Peyer's patch (tissue), 4 donors: ENCODE results near the gene HPS1. TPM values are rescaled to one million over a fixed set of nuclear protein-coding genes. Genes with fewer than 3 reads are reported as not detected.

Experiments
- DNase-seq, 3 donors: peaks; one replicate each; pipeline ENCODE4 v3.0.0-alpha.2; 2017 to 2019
- H3K27ac ChIP-seq, 4 donors: fragments of 200-600 bp; sonication (generic); one replicate each; pipeline ENCODE4 v1.5.1; 2016 to 2019
- H3K27me3 ChIP-seq, 2 donors: fragments of 200-600 bp; sonication (generic); one replicate each; pipeline ENCODE4 v1.5.1; 2019
- H3K36me3 ChIP-seq, 3 donors: fragments of 200-600 bp; sonication (generic); one replicate each; pipeline ENCODE4 v1.5.1; 2016 to 2019
- H3K4me1 ChIP-seq, 4 donors: fragments of 200-600 bp; sonication (generic); one replicate each; pipeline ENCODE4 v1.5.1; 2016 to 2019
- H3K4me3 ChIP-seq, 4 donors: fragments of 200-600 bp; sonication (generic); 1 replicate in 3 of 4; 2 replicates in 1 of 4; pipeline ENCODE4 v1.5.1; 2016 to 2019; ENCODE audit warnings: mild to moderate bottlenecking in 1 of 4
- H3K9me3 ChIP-seq, 4 donors: fragments of 200-600 bp; sonication (generic); one replicate each; pipeline ENCODE4 v1.5.1; 2016 to 2019; ENCODE audit warnings: mild to moderate bottlenecking in 1 of 4
- POLR2A ChIP-seq, 2 donors: fragments of 450-650 bp; IDR thresholded peaks; one replicate each; pipeline ENCODE4 v1.5.1; 2017; ENCODE audit warnings: antibody characterized with exemption in 2 of 2, mild to moderate bottlenecking in 2 of 2, moderate library complexity in 2 of 2
- total RNA-seq, 4 donors: library from RNA; depleted of rRNA; stranded (reverse); fragments of >200 nt; gene quantifications; one replicate each; pipeline ENCODE4 v1.1.0, GENCODE V29; 2016
- TF ChIP-seq, protein P1 (sequence below), 6 experiments: fragments of 450-650 bp in 4 of 6; fragments of 200-600 bp in 2 of 6; sonication (generic) in 1 of 6; IDR thresholded peaks; one replicate each; pipeline ENCODE4 v1.5.1; 2017 to 2019; ENCODE audit warnings: antibody characterized with exemption in 6 of 6, mild to moderate bottlenecking in 3 of 6, moderate library complexity in 1 of 6

The HPS1 gene
- total RNA-seq, 4 donors from 2014 or later, result 109 to 221 (median 136) TPM

DNA sequence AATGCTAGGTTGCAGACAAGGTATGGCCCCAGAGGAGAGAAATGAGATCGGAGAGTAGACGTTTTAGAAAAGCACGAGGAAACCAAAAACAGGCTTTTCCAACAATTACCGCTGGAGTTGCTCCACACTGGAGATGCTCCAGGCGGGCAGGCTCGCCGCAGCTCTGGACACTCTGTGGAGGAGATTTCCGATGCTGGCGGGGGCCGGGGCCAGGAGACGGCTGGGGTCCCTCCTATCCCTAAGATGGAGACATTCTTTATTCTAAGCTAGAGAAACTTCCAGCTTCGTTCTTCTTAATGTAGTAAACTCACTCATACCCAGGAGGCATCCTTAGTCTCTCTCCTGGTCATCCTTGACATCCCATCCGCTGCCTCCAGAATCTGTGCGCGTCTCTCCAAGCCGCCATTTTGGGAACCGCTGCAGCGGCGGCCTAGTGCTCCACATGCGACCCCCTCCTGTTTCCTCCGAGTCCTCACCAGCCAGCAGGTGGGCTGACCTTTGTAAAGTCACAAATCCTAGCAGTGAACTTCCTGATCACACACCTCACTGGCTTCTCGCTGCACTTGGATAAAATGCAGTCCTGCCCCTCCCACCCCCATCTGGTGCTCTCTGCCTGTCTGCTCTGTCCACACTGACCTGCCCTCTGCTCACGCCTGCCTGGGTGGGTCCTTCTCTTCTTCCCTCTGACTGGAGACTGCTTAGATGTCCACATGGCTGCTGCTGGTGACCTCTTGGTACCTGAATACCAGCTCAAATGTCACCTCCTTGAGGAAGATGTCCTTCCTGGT lies 43.6 kb downstream of the HPS1 start:
- Histone ChIP-seq H3K4me1 (no peaks in the 10 kb centered on the region), H3K36me3 (no peaks in the 10 kb centered on the region), H3K27me3 (no peaks in the 10 kb centered on the region), H3K9me3 (no peaks in the 10 kb centered on the region), H3K4me3 (no peak overlapping the region), H3K27ac (no peak overlapping the region)
- DNase-seq, result no peak
- TF ChIP-seq, protein P1, sequence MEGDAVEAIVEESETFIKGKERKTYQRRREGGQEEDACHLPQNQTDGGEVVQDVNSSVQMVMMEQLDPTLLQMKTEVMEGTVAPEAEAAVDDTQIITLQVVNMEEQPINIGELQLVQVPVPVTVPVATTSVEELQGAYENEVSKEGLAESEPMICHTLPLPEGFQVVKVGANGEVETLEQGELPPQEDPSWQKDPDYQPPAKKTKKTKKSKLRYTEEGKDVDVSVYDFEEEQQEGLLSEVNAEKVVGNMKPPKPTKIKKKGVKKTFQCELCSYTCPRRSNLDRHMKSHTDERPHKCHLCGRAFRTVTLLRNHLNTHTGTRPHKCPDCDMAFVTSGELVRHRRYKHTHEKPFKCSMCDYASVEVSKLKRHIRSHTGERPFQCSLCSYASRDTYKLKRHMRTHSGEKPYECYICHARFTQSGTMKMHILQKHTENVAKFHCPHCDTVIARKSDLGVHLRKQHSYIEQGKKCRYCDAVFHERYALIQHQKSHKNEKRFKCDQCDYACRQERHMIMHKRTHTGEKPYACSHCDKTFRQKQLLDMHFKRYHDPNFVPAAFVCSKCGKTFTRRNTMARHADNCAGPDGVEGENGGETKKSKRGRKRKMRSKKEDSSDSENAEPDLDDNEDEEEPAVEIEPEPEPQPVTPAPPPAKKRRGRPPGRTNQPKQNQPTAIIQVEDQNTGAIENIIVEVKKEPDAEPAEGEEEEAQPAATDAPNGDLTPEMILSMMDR (IDR thresholded peaks at IDR 0.05), result no peak
- no peak for TF ChIP-seq POLR2A (IDR thresholded peaks at IDR 0.05)

DNA sequence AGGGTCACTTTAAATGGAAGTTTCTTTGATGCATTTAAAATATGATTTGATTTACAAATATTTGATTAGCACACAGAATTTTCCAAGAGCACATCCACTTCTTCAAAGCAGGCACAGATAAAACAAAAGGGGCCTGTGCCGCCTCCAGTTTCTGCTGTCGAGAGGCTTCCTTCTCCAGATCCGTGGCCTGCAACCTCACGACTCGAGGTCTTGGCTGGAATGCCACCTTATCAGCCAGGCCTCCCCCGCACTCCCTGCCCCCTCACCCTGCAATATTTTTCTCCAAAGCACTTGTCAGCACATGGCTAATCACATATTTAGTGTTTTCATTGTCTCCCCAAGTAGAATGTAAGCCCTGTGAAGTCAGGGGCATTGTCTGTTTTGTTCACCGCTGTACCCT lies 44.3 kb downstream of the HPS1 start:
- no peaks in the 10 kb centered on the region for H3K27me3 ChIP-seq
- no peak for DNase-seq
- no peak overlapping the region for H3K27ac ChIP-seq
- H3K9me3 ChIP-seq, result no peaks in the 10 kb centered on the region
- TF ChIP-seq, protein P1 (IDR thresholded peaks at IDR 0.05), result no peak
- TF ChIP-seq POLR2A (IDR thresholded peaks at IDR 0.05), result no peak
- no peaks in the 10 kb centered on the region for H3K36me3 ChIP-seq
- H3K4me3 ChIP-seq, result no peak overlapping the region
- no peaks in the 10 kb centered on the region for H3K4me1 ChIP-seq

DNA sequence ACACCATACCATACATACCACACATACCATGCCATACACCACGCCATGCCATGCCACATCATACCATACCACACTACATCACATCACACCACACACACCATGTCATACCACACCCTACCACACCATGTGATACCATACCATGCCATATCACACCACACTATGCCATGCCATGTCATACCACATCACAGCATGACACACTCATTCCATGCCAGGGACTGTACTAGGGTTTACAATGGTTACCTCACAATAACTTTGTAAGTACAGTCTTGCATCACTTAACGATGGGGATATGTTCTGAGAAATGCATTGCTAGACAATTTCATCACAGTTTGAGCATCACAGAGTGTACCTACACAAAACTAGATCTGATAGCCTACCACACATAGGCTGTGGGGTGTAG lies 46.3 kb downstream of the HPS1 start:
- Histone ChIP-seq H3K27me3 (no peaks in the 10 kb centered on the region), H3K4me3 (no peak overlapping the region), H3K9me3 (no peaks in the 10 kb centered on the region), H3K4me1 (no peaks in the 10 kb centered on the region), H3K27ac (no peak overlapping the region), H3K36me3 (no peaks in the 10 kb centered on the region)
- no peak for DNase-seq
- no peak for TF ChIP-seq POLR2A (IDR thresholded peaks at IDR 0.05)
- TF ChIP-seq, protein P1 (IDR thresholded peaks at IDR 0.05), result no peak

DNA sequence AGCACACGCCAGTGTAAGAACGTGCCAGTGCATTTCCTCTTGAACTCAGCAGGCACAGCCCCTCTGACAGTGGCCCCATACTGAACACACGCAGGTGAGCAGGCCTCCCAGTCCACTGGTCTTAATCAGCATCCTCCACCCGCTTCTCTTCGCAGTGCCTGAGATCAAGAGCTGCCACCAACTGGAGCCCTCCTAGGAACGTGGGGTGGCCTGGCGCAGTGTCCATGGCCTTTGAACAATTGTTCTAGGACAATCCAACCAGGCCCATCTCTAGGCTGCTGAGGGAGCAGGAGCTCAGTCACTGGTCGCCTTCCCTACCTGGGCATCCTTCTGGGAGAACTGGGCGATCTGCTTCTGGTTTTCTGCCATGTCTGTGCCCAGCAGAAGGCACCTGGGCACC lies 47.0 kb downstream of the HPS1 start:
- Histone ChIP-seq H3K27ac (no peak overlapping the region), H3K27me3 (no peaks in the 10 kb centered on the region), H3K4me1 (no peaks in the 10 kb centered on the region), H3K36me3 (no peaks in the 10 kb centered on the region), H3K4me3 (no peak overlapping the region), H3K9me3 (no peaks in the 10 kb centered on the region)
- TF ChIP-seq, protein P1 (IDR thresholded peaks at IDR 0.05), result no peak
- TF ChIP-seq POLR2A (IDR thresholded peaks at IDR 0.05), result no peak
- no peak for DNase-seq

DNA sequence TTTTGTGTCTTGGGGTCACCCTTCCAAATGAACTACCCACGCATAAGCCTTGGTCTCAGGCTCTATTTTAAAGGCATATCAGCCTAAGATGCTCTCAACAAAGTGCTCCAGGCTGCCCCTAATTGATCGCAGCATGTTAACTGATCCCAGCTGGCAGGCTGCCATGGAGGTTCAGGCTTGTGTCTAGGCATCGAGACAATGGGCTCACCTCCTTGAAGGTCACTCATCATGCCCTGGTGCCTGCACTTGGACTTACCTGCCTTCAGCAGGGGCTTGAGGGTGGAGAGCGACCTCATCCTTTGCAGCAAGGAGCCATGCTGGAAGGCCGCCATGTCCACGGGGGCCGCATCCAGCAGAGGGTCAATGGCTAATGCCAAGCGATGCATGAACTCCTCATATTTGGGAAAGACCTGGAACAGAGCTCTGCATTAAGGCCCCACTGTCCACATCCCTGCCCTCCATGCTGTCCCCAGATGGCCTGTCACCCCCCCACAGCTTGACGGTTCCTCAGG lies 49.6 kb downstream of the HPS1 start:
- Histone ChIP-seq H3K9me3 (no peaks in the 10 kb centered on the region), H3K36me3 (no peaks in the 10 kb centered on the region), H3K4me3 (no peak overlapping the region), H3K27me3 (no peaks in the 10 kb centered on the region), H3K4me1 (no peaks in the 10 kb centered on the region), H3K27ac (no peak overlapping the region)
- TF ChIP-seq POLR2A (IDR thresholded peaks at IDR 0.05), result no peak
- TF ChIP-seq, protein P1 (IDR thresholded peaks at IDR 0.05), result no peak
- no peak for DNase-seq
